Keratinocyte (primary cell): ENCODE data around the gene FBLN1. TPM values are rescaled to one million over a fixed set of nuclear protein-coding genes. Genes with fewer than 3 reads are reported as not detected.
A peak's percentile ranks its signal among the peaks of the same experiment; 100 is the strongest.

Experiments used
- DNase-seq: peaks from one replicate; pipeline ENCODE4 v3.0.0-alpha.2; 2011; ENCODE audit warnings: low read depth, missing footprints, low spot score
- FAIRE-seq: peaks from 2 replicates; lab custom pipeline; 2011; peaks lifted over from hg19 to GRCh38; lab: Jason Lieb, UNC
- H2AFZ ChIP-seq: 2 replicates; pipeline ENCODE4 v1.6.0; 2012; ENCODE audit warnings: low read length, control low read depth, inconsistent platforms; ENCODE audit not compliant: control insufficient read depth
- H3K27ac ChIP-seq: 2 replicates; pipeline ENCODE4 v1.5.1; 2011; ENCODE audit warnings: low read length; ENCODE audit not compliant: control insufficient read depth, insufficient read depth
- H3K27me3 ChIP-seq: 3 replicates; pipeline ENCODE4 v1.6.0; 2011; ENCODE audit warnings: low read length; ENCODE audit not compliant: control insufficient read depth, insufficient read depth; ENCODE audit errors: extremely low read depth
- H3K36me3 ChIP-seq, 2 experiments: 2 replicates in 1 of 2; 3 replicates in 1 of 2; pipeline ENCODE4 v1.5.1; 2011; ENCODE audit warnings: low read length in 2 of 2, mild to moderate bottlenecking in 1 of 2; ENCODE audit not compliant: control insufficient read depth in 2 of 2, insufficient read depth in 2 of 2; ENCODE audit errors: extremely low read depth in 1 of 2
- H3K4me1 ChIP-seq: 3 replicates; pipeline ENCODE4 v1.5.1; 2011; ENCODE audit warnings: low read length; ENCODE audit not compliant: control insufficient read depth, insufficient read depth; ENCODE audit errors: extremely low read depth
- H3K4me2 ChIP-seq: 3 replicates; pipeline ENCODE4 v1.6.0; 2011; ENCODE audit warnings: low read depth, low read length; ENCODE audit not compliant: control insufficient read depth, insufficient read depth; ENCODE audit errors: extremely low read depth
- H3K4me3 ChIP-seq, 3 experiments: fragments of 200-600 bp in 1 of 3; sonication (generic) in 1 of 3; 2 replicates in 2 of 3; 3 replicates in 1 of 3; pipeline ENCODE4 v1.5.1; 2011 to 2016; ENCODE audit warnings: low read length in 3 of 3, mild to moderate bottlenecking in 3 of 3, control low read depth in 2 of 3, inconsistent platforms in 1 of 3, low read depth in 1 of 3, mixed read lengths in 1 of 3, mixed run types in 1 of 3, moderate library complexity in 1 of 3; ENCODE audit not compliant: control insufficient read depth in 2 of 3, insufficient read depth in 2 of 3; ENCODE audit errors: extremely low read depth in 1 of 3
- H3K79me2 ChIP-seq: 2 replicates; pipeline ENCODE4 v1.6.0; 2012; ENCODE audit warnings: low read length; ENCODE audit not compliant: control insufficient read depth, insufficient read depth
- H3K9ac ChIP-seq: 3 replicates; pipeline ENCODE4 v1.6.0; 2011; ENCODE audit warnings: low read length; ENCODE audit not compliant: control insufficient read depth, insufficient read depth; ENCODE audit errors: extremely low read depth
- H3K9me1 ChIP-seq: 3 replicates; pipeline ENCODE4 v1.6.0; 2011; ENCODE audit warnings: low read length; ENCODE audit not compliant: control insufficient read depth, insufficient read depth; ENCODE audit errors: extremely low read depth
- H3K9me3 ChIP-seq: 2 replicates; pipeline ENCODE4 v1.5.1; 2012; ENCODE audit warnings: low read depth, low read length; ENCODE audit not compliant: control insufficient read depth
- H4K20me1 ChIP-seq: 3 replicates; pipeline ENCODE4 v1.6.0; 2011; ENCODE audit warnings: low read length; ENCODE audit not compliant: control insufficient read depth, insufficient read depth; ENCODE audit errors: extremely low read depth
- CTCF ChIP-seq, 3 experiments: IDR thresholded peaks in 1 of 3; conservative IDR thresholded peaks in 1 of 3; optimal IDR thresholded peaks in 1 of 3; 2 replicates in 2 of 3; 3 replicates in 1 of 3; pipeline versions ENCODE3 to v1.5.1; 2011; ENCODE audit warnings: low read length in 3 of 3, mild to moderate bottlenecking in 3 of 3, moderate library complexity in 2 of 3, control low read depth in 1 of 3, inconsistent platforms in 1 of 3; ENCODE audit not compliant: insufficient read depth in 2 of 3; ENCODE audit errors: extremely low read depth in 1 of 3
- EZH2 ChIP-seq: IDR thresholded peaks from one replicate; pipeline ENCODE4 v1.6.1; 2012; ENCODE audit warnings: inconsistent platforms, mild to moderate bottlenecking, low read length, moderate library complexity
- dilution Hi-C: fragments of 300-500 bp; cut with MboI; formaldehyde crosslinking; loops from one replicate; pipeline ENCODE4 v1.7.0; 2020; ENCODE audit warnings: low sequenced_read_pairs; ENCODE audit not compliant: extremely low pct_ligation_motif_present
- polyA plus RNA-seq, 5 experiments: library from polyadenylated mRNA; depleted of rRNA in 3 of 5; stranded (reverse) in 3 of 5; stranded (forward) in 1 of 5; unstranded in 1 of 5; fragments of >200 nt; gene quantifications; 1 replicate in 1 of 5; 2 replicates in 3 of 5; 3 replicates in 1 of 5; pipeline versions ENCODE4 v1.2.1 to v1.2.3, GENCODE V29; 2011 to 2012; ENCODE audit warnings: missing spikeins in 2 of 5, low read depth in 1 of 5, low replicate concordance in 1 of 5

FBLN1 gene
- polyA plus RNA-seq, 1 donor (not counting 4 experiments of a cell fraction or from before 2014, with no cell fraction given): 13.7 TPM

GRCh38 chr22:45465633-45466032, 37.0 kb upstream of the FBLN1 start:
- no peaks in the 10 kb centered on the region for H3K9me1 ChIP-seq
- FAIRE-seq: no peak

GRCh38 chr22:45468872-45469271, 33.8 kb upstream of the FBLN1 start:
- FAIRE-seq (peak; percentile 96), DNase-seq (no peak)
- dilution Hi-C loops: no loop called here
- Histone ChIP-seq H3K27me3 (no peaks in the 10 kb centered on the region), H3K4me2 (peak overlapping the region; percentile 91), H3K36me3 (no peaks in the 10 kb centered on the region), H3K79me2 (no peaks in the 10 kb centered on the region), H3K9ac (peak overlapping the region; percentile 57), H4K20me1 (no peaks in the 10 kb centered on the region), H3K27ac (peak overlapping the region; percentile 72), H3K9me3 (no peaks in the 10 kb centered on the region), H3K4me3 (peak overlapping the region in 2 of 3 experiments; percentile 49 to 50), H3K4me1 (peaks cover 20% of the 10 kb centered on the region), H2AFZ (no peak overlapping the region), H3K9me1 (no peaks in the 10 kb centered on the region)
- TF ChIP-seq EZH2: no peak
- no peak for TF ChIP-seq CTCF (optimal IDR thresholded peaks at IDR 0.05 in 1 of 3, IDR thresholded peaks at IDR 0.05 in 1 of 3, conservative IDR thresholded peaks at IDR 0.05 in 1 of 3; ENCODE audit: extremely low read depth in 1 of 3, insufficient read depth in 2 of 3, low read length in 3 of 3)

More at GRCh38 chr22:45465633-45466032, 37.0 kb upstream of the FBLN1 start:
- H3K9ac ChIP-seq: no peak overlapping the region
- no peak overlapping the region for H3K27ac ChIP-seq
- no peaks in the 10 kb centered on the region for H4K20me1 ChIP-seq
- peaks cover 20% of the 10 kb centered on the region for H3K4me1 ChIP-seq
- no peaks in the 10 kb centered on the region for H3K79me2 ChIP-seq
- H3K27me3 ChIP-seq: no peaks in the 10 kb centered on the region
- no peaks in the 10 kb centered on the region for H3K36me3 ChIP-seq
- no peak overlapping the region for H2AFZ ChIP-seq
- no peaks in the 10 kb centered on the region for H3K9me3 ChIP-seq
- no peak overlapping the region for H3K4me3 ChIP-seq
- no peak overlapping the region for H3K4me2 ChIP-seq
- dilution Hi-C loops: no loop called here
- no peak for DNase-seq
- TF ChIP-seq CTCF (optimal IDR thresholded peaks at IDR 0.05 in 1 of 3, IDR thresholded peaks at IDR 0.05 in 1 of 3, conservative IDR thresholded peaks at IDR 0.05 in 1 of 3; ENCODE audit: extremely low read depth in 1 of 3, insufficient read depth in 2 of 3, low read length in 3 of 3) (no peak), EZH2 (no peak)
